Activated naive CD4-positive, alpha-beta T cell treated with anti-CD3 and anti-CD28 coated beads, Interleukin-2, amount 50 U/mL, for 72 hours (primary cell): ENCODE measurements around the gene THSD4. TPM values are rescaled to one million over a fixed set of nuclear protein-coding genes. Genes with fewer than 3 reads are reported as not detected.
A peak's percentile ranks its signal among the peaks of the same experiment; 100 is the strongest.
"Not testable (repeated sequence)": the region's sequence is repeated elsewhere in the genome, so short reads cannot be mapped to it uniquely, and the experiment has no call there.

Source experiments
- ATAC-seq, 2 donors: fragments of 150-1000 bp; cut with Tn5 transposase; 2 replicates each; pipeline ENCODE4 v1.10.0; 2021; ENCODE audit warnings: mild to moderate bottlenecking in 2 of 2, moderate library complexity in 2 of 2
- DNase-seq, 2 donors: peaks; one replicate each; pipeline ENCODE4 v3.0.0; 2021 to 2022; ENCODE audit warnings: low spot score in 2 of 2
- H3K27ac Mint-ChIP-seq, 2 donors: one replicate each; pipeline ENCODE4 v1.8.0; 2022; ENCODE audit warnings: mild to moderate bottlenecking in 2 of 2, mixed read lengths in 2 of 2
- H3K36me3 Mint-ChIP-seq, 2 donors: one replicate each; pipeline ENCODE4 v1.8.0; 2022; ENCODE audit warnings: mixed read lengths in 2 of 2
- H3K9me3 Mint-ChIP-seq, 2 donors: one replicate each; pipeline ENCODE4 v1.8.0; 2022; ENCODE audit warnings: mixed read lengths in 2 of 2
- total RNA-seq, 2 donors: library from RNA; stranded (reverse); gene quantifications; one replicate each; pipeline ENCODE4 v1.2.3, GENCODE V29; 2022

THSD4 gene
- total RNA-seq, 2 donors from 2014 or later, result not detected

- Mint-ChIP-seq H3K9me3 (no peaks in the 10 kb centered on the region), H3K27ac (no peak overlapping the region), H3K36me3 (peaks cover 0 to 7% of the 10 kb centered on the region in 2 donors)
- no peak for DNase-seq
- ATAC-seq, result no peak
Observed at GRCh38 chr15:71706461-71707229, 591.4 kb downstream of the THSD4 start.

- Mint-ChIP-seq H3K9me3 (no peaks in the 10 kb centered on the region), H3K36me3 (peaks cover 0 to 7% of the 10 kb centered on the region in 2 donors)
Observed at GRCh38 chr15:71707230-71708050, 592.2 kb downstream of the THSD4 start.

GRCh38 chr15:71708051-71708429 lies 592.8 kb downstream of the THSD4 start:
- H3K9me3 Mint-ChIP-seq, result no peaks in the 10 kb centered on the region
- no peak for DNase-seq
- H3K36me3 Mint-ChIP-seq, result peaks cover 0 to 7% of the 10 kb centered on the region in 2 donors
- H3K27ac Mint-ChIP-seq, result no peak overlapping the region
- no peak for ATAC-seq

More at GRCh38 chr15:71707230-71708050, 592.2 kb downstream of the THSD4 start:
- ATAC-seq (no peak), DNase-seq (no peak)
- H3K27ac Mint-ChIP-seq, result no peak overlapping the region

GRCh38 chr15:71708741-71709140 lies 593.5 kb downstream of the THSD4 start:
- Mint-ChIP-seq H3K9me3 (no peaks in the 10 kb centered on the region), H3K36me3 (peaks cover 0 to 7% of the 10 kb centered on the region in 2 donors), H3K27ac (no peak overlapping the region)
- no peak for DNase-seq
- ATAC-seq, result no peak

- ATAC-seq (no peak), DNase-seq (no peak)
- H3K36me3 Mint-ChIP-seq, result no peaks in the 10 kb centered on the region
- H3K9me3 Mint-ChIP-seq, result no peaks in the 10 kb centered on the region
- H3K27ac Mint-ChIP-seq, result no peak overlapping the region
Observed at GRCh38 chr15:71709808-71710418, 594.6 kb downstream of the THSD4 start.

- ATAC-seq, result no peak
- no peaks in the 10 kb centered on the region for H3K36me3 Mint-ChIP-seq
- H3K9me3 Mint-ChIP-seq, result no peaks in the 10 kb centered on the region
Observed at GRCh38 chr15:71712182-71712581, 596.9 kb downstream of the THSD4 start.

GRCh38 chr15:71713191-71713809 lies 598.0 kb downstream of the THSD4 start:
- ATAC-seq (no peak), DNase-seq (no peak)
- Mint-ChIP-seq H3K9me3 (no peaks in the 10 kb centered on the region), H3K36me3 (no peaks in the 10 kb centered on the region), H3K27ac (no peak overlapping the region)

More at GRCh38 chr15:71712182-71712581, 596.9 kb downstream of the THSD4 start:
- no peak overlapping the region for H3K27ac Mint-ChIP-seq
- no peak for DNase-seq

- ATAC-seq (no peak), DNase-seq (no peak)
- no peak overlapping the region for H3K27ac Mint-ChIP-seq
- no peaks in the 10 kb centered on the region for H3K9me3 Mint-ChIP-seq
- no peaks in the 10 kb centered on the region for H3K36me3 Mint-ChIP-seq
Observed at GRCh38 chr15:71715914-71716313, 600.6 kb downstream of the THSD4 start.

- Mint-ChIP-seq H3K27ac (no peak overlapping the region), H3K36me3 (no peaks in the 10 kb centered on the region), H3K9me3 (no peaks in the 10 kb centered on the region)
- ATAC-seq (no peak), DNase-seq (no peak)
Observed at GRCh38 chr15:71716990-71717389, 601.7 kb downstream of the THSD4 start.

- Mint-ChIP-seq H3K9me3 (no peaks in the 10 kb centered on the region), H3K27ac (no peak overlapping the region), H3K36me3 (no peaks in the 10 kb centered on the region)
- ATAC-seq (no peak), DNase-seq (no peak)
Observed at GRCh38 chr15:71718116-71718910, 603.0 kb downstream of the THSD4 start.

GRCh38 chr15:71723344-71723743 lies 608.1 kb downstream of the THSD4 start:
- Mint-ChIP-seq H3K27ac (no peak overlapping the region), H3K9me3 (no peaks in the 10 kb centered on the region), H3K36me3 (no peaks in the 10 kb centered on the region)
- DNase-seq (no peak), ATAC-seq (no peak)

GRCh38 chr15:71725207-71725955 lies 610.1 kb downstream of the THSD4 start:
- H3K27ac Mint-ChIP-seq, DNase-seq, H3K9me3 Mint-ChIP-seq, ATAC-seq, H3K36me3 Mint-ChIP-seq: not testable (repeated sequence)

- no peak for ATAC-seq
Observed at GRCh38 chr15:71728881-71729280, 613.6 kb downstream of the THSD4 start.

GRCh38 chr15:71729319-71729718 lies 614.0 kb downstream of the THSD4 start:
- H3K36me3 Mint-ChIP-seq, result no peaks in the 10 kb centered on the region
- no peak overlapping the region for H3K27ac Mint-ChIP-seq
- DNase-seq (no peak), ATAC-seq (no peak)
- no peaks in the 10 kb centered on the region for H3K9me3 Mint-ChIP-seq

More at GRCh38 chr15:71728881-71729280, 613.6 kb downstream of the THSD4 start:
- Mint-ChIP-seq H3K27ac (no peak overlapping the region), H3K36me3 (no peaks in the 10 kb centered on the region), H3K9me3 (no peaks in the 10 kb centered on the region)
- no peak for DNase-seq

- H3K36me3 Mint-ChIP-seq, result no peaks in the 10 kb centered on the region
- peak in 1 of 2 donors; percentile 35 for DNase-seq
Observed at GRCh38 chr15:71730277-71731144, 615.2 kb downstream of the THSD4 start.

More at GRCh38 chr15:71730277-71731144, 615.2 kb downstream of the THSD4 start:
- Mint-ChIP-seq H3K9me3 (no peaks in the 10 kb centered on the region), H3K27ac (no peak overlapping the region)
- peak; percentile 39 to 73 for ATAC-seq
